HepG2 (cell line): Measurements from ENCODE around the gene CHRM2. TPM values are rescaled to one million over a fixed set of nuclear protein-coding genes. Genes with fewer than 3 reads are reported as not detected.

Source experiments
- ATAC-seq: fragments of 200-7000 bp; cut with Tn5 transposase; 3 replicates; pipeline ENCODE4 v1.9.1; 2020; ENCODE audit warnings: mild to moderate bottlenecking, moderate library complexity
- BruUV-seq: library from RNA; stranded (reverse); fragments of 400-500 nt; replicated peaks from 2 replicates; lab custom pipeline; 2021; lab: Mats Ljungman, UMichigan
- CTCF ChIA-PET: fragments of 300-600 bp; formaldehyde crosslinking; extraction: SDS; loops from one replicate; lab custom pipeline; 2021; ENCODE audit warnings: low total read pairs, inconsistent platforms, low intra/inter-chr PET ratio; lab: Yijun Ruan, JAX
- POLR2A ChIA-PET: fragments of 350-600 bp; sonication (Branson Sonifier 250); formaldehyde crosslinking; loops from one replicate; lab custom pipeline; 2020; ENCODE audit warnings: antibody characterized with exemption, inconsistent platforms; lab: Yijun Ruan, JAX
- DNase-seq: peaks from one replicate; pipeline ENCODE4 v3.0.0-alpha.2; 2015; ENCODE audit warnings: low spot score
- FAIRE-seq: peaks from 3 replicates; lab custom pipeline; 2011; peaks lifted over from hg19 to GRCh38; lab: Jason Lieb, UNC
- H2AFZ ChIP-seq: one replicate; pipeline ENCODE4 v1.6.1; 2011; ENCODE audit warnings: low read length, inconsistent platforms
- H3K27ac ChIP-seq: fragments of 300-600 bp; 3 replicates; pipeline ENCODE4 v1.8.0; 2011; ENCODE audit warnings: mixed run types, mild to moderate bottlenecking, mixed read lengths, low read length, inconsistent platforms; ENCODE audit not compliant: insufficient read depth; ENCODE audit errors: extremely low read length
- H3K27me3 ChIP-seq, 2 experiments: fragments of 200-600 bp in 1 of 2; 2 replicates in 1 of 2; 3 replicates in 1 of 2; pipeline versions ENCODE4 v1.6.0 to v1.8.0; 2011; ENCODE audit warnings: low read length in 2 of 2, mild to moderate bottlenecking in 2 of 2, moderate library complexity in 2 of 2, inconsistent platforms in 1 of 2; ENCODE audit not compliant: insufficient read depth in 2 of 2, control insufficient read depth in 1 of 2
- H3K36me3 ChIP-seq, 2 experiments: fragments of 200-600 bp in 1 of 2; replicated peaks in 1 of 2; 2 replicates in 1 of 2; 3 replicates in 1 of 2; pipeline versions ENCODE4 v1.5.1 to v1.8.0; 2011; ENCODE audit warnings: low read length in 2 of 2, inconsistent platforms in 1 of 2; ENCODE audit not compliant: insufficient read depth in 2 of 2, control insufficient read depth in 1 of 2
- H3K4me1 ChIP-seq: 2 replicates; pipeline ENCODE4 v1.5.1; 2012; ENCODE audit warnings: low read length, inconsistent platforms; ENCODE audit not compliant: insufficient read depth
- H3K4me2 ChIP-seq: 2 replicates; pipeline ENCODE4 v1.6.0; 2011; ENCODE audit warnings: low read depth, low read length, inconsistent platforms
- H3K4me3 ChIP-seq, 3 experiments: fragments of 200-600 bp in 1 of 3; sonication (generic), shearing (Covaris generic) in 1 of 3; replicated peaks in 1 of 3; 2 replicates each; pipeline ENCODE4 v1.5.1; 2011 to 2016; ENCODE audit warnings: low read length in 3 of 3, inconsistent platforms in 2 of 3, low read depth in 2 of 3, mild to moderate bottlenecking in 2 of 3, control low read depth in 1 of 3, mixed read lengths in 1 of 3; ENCODE audit not compliant: insufficient read depth in 1 of 3
- H3K79me2 ChIP-seq: one replicate; pipeline ENCODE4 v1.6.1; 2011; ENCODE audit warnings: low read length, inconsistent platforms; ENCODE audit not compliant: insufficient read depth
- H3K9ac ChIP-seq: 2 replicates; pipeline ENCODE4 v1.6.0; 2011; ENCODE audit warnings: mild to moderate bottlenecking, low read depth, low read length, inconsistent platforms; ENCODE audit not compliant: insufficient read depth
- H3K9me3 ChIP-seq: 2 replicates; pipeline ENCODE4 v1.5.1; 2012; ENCODE audit warnings: mild to moderate bottlenecking, low read length
- H4K20me1 ChIP-seq: 2 replicates; pipeline ENCODE4 v1.6.0; 2011; ENCODE audit warnings: inconsistent platforms, mild to moderate bottlenecking, low read length, moderate library complexity; ENCODE audit not compliant: insufficient read depth
- E2F2 ChIP-seq: sonication (generic); formaldehyde crosslinking; IDR thresholded peaks from 2 replicates; pipeline ENCODE4 v1.4.0; 2020; ENCODE audit warnings: missing genetic modification reagents, borderline replicate concordance
- GLMP ChIP-seq: sonication (generic); formaldehyde crosslinking; IDR thresholded peaks from 2 replicates; pipeline ENCODE4 v1.9.0; 2021; ENCODE audit warnings: missing genetic modification reagents, mild to moderate bottlenecking, borderline replicate concordance
- HIC2 ChIP-seq: sonication (generic); formaldehyde crosslinking; IDR thresholded peaks from 2 replicates; pipeline ENCODE4 v1.9.0; 2022; ENCODE audit warnings: low read depth, missing genetic modification reagents
- MXD3 ChIP-seq: IDR thresholded peaks from 2 replicates; pipeline ENCODE4 v1.6.1; 2016; ENCODE audit warnings: mild to moderate bottlenecking, missing biosample characterization, missing genetic modification reagents
- PRDM15 ChIP-seq: sonication (generic); formaldehyde crosslinking; IDR thresholded peaks from 2 replicates; pipeline ENCODE4 v1.4.0; 2020; ENCODE audit warnings: missing genetic modification reagents
- PTBP1 ChIP-seq: fragments of 200-400 bp; formaldehyde crosslinking; IDR thresholded peaks from 2 replicates; pipeline ENCODE4 v1.6.1; 2018; ENCODE audit warnings: low read length, low read depth; ENCODE audit not compliant: poor library complexity, severe bottlenecking
- REL ChIP-seq: sonication (generic); formaldehyde crosslinking; conservative IDR thresholded peaks from 2 replicates; pipeline ENCODE4 v1.8.0; 2022; ENCODE audit warnings: mild to moderate bottlenecking, missing genetic modification reagents, moderate library complexity
- ZNF333 ChIP-seq: sonication (generic); formaldehyde crosslinking; IDR thresholded peaks from 2 replicates; pipeline ENCODE4 v1.4.0; 2020; ENCODE audit warnings: mild to moderate bottlenecking, missing genetic modification reagents, borderline replicate concordance
- ZNF362 ChIP-seq: sonication (generic); formaldehyde crosslinking; IDR thresholded peaks from 2 replicates; pipeline ENCODE4 v1.4.0; 2020; ENCODE audit warnings: missing genetic modification reagents, mild to moderate bottlenecking, borderline replicate concordance
- ZNF549 ChIP-seq: sonication (generic); formaldehyde crosslinking; IDR thresholded peaks from 2 replicates; pipeline ENCODE4 v1.5.0; 2020; ENCODE audit warnings: missing genetic modification reagents
- ZZZ3 ChIP-seq: sonication (generic); formaldehyde crosslinking; IDR thresholded peaks from 2 replicates; pipeline ENCODE4 v1.4.0; 2020; ENCODE audit warnings: missing genetic modification reagents, mild to moderate bottlenecking, borderline replicate concordance
- WGBS: methylation state at CpG from one replicate; pipeline ENCODE4 v1.1.6; 2017; ENCODE audit warnings: low lambda C conversion rate; 5-methylcytosine and 5-hydroxymethylcytosine counted together
- in situ Hi-C: cut with HindIII; loops from 2 replicates; pipeline ENCODE4 v1.10.0; 2017; ENCODE audit warnings: low pct_unique_long_range_greater_than_20kb; ENCODE audit not compliant: extremely low pct_ligation_motif_present
- intact Hi-C: fragments of 100-400 bp; cut with micrococcal nuclease; formaldehyde crosslinking; loops from one replicate; pipeline ENCODE4 v1.10.0; 2022; ENCODE audit not compliant: unreplicated experiment
- polyA plus RNA-seq, 8 experiments: library from polyadenylated mRNA; depleted of rRNA in 3 of 8; stranded (reverse) in 7 of 8; unstranded in 1 of 8; fragments of >200 nt; fragmentation: Illumina TruSeq in 4 of 8; extraction: Trizol in 4 of 8; gene quantifications; 2 replicates each; pipeline versions ENCODE4 v1.2.1 to v1.2.3, GENCODE V29; 2011 to 2016; ENCODE audit warnings: low read depth in 4 of 8, missing spikeins in 1 of 8, mixed read lengths in 1 of 8; ENCODE audit not compliant: insufficient read depth in 1 of 8
- total RNA-seq, 5 experiments: library from RNA; depleted of rRNA; stranded (reverse); fragments of >200 nt; fragmentation: Illumina TruSeq; extraction: Trizol; gene quantifications; 2 replicates each; pipeline ENCODE4 v1.2.3, GENCODE V29; 2016; ENCODE audit warnings: low read depth in 1 of 5

Gene CHRM2
- total and polyA plus RNA-seq, 2 of the 13 experiments (the other 11 are each of a cell fraction or from before 2014, with no cell fraction given), result not detected

GRCh38 chr7:136942994-136943393 lies 74.5 kb downstream of the CHRM2 start:
- no peak overlapping the region for H3K27ac ChIP-seq
- DNase-seq, result no peak
- H3K4me2 ChIP-seq, result no peak overlapping the region
- no peaks in the 10 kb centered on the region for H3K9me3 ChIP-seq
- no peaks in the 10 kb centered on the region for H3K79me2 ChIP-seq
- TF ChIP-seq GLMP (CRISPR knock-in tag) (no peak), HIC2 (CRISPR knock-in tag) (no peak), ZNF333 (CRISPR knock-in tag) (no peak), PRDM15 (CRISPR knock-in tag) (no peak), E2F2 (no peak), PTBP1 (no peak), ZNF549 (CRISPR knock-in tag) (no peak), ZNF362 (CRISPR knock-in tag) (no peak), MXD3 (CRISPR knock-in tag) (no peak), ZZZ3 (CRISPR knock-in tag) (no peak), REL (CRISPR knock-in tag) (no peak)
- no peaks in the 10 kb centered on the region for H3K27me3 ChIP-seq
- no peaks in the 10 kb centered on the region for H4K20me1 ChIP-seq
- no peak overlapping the region for H2AFZ ChIP-seq
- POLR2A ChIA-PET, result no interaction called here
- intact Hi-C loops (no loop called here), in situ Hi-C loops (no loop called here)
- no peak overlapping the region for H3K4me3 ChIP-seq
- no peak for FAIRE-seq
- CTCF ChIA-PET, result no interaction called here
- no peak overlapping the region for H3K9ac ChIP-seq
- WGBS, result 0% methylated on average over 1 of the region's 1 CpG
- no peaks in the 10 kb centered on the region for H3K36me3 ChIP-seq
- no peak for ATAC-seq
- no peaks in the 10 kb centered on the region for H3K4me1 ChIP-seq
- BruUV-seq, result no TSS peak
